HK-2 (cell line): ENCODE results near the gene SELENON.
"Not testable (repeated sequence)": the region's sequence is repeated elsewhere in the genome, so short reads cannot be mapped to it uniquely, and the experiment has no call there.

Experiments
- DNase-seq: peaks from one replicate; pipeline ENCODE4 v3.0.0-alpha.2; 2018; ENCODE audit not compliant: unreplicated experiment

SELENON gene

DNA sequence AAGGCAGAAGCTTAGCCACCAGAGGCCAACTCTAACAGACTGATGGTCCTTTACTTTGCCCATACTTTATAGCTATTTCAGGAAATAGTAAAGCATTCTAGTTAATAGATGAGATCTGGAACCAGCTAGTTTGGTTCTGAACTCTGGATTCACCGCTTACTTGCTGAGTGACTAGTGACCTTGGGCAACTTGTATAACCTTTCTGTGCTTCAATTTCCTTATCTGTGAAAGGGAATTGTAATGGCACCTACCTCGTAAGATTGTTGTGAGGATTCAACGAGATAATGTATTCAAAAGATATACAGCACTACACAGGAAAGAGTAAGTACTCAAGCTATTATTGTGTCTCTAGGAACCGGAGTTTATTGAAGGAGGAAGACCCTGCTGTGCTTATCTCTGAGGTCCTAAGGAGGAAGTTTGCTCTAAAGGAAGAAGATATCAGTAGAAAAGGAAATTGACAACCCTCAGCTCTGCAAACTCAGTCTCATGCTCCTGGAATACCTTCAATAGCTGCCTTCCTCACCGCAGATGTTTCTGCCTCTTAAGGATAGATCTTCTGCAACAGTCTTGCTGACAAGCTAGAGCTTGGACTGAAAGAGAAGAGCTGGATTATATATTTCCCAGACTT lies 31.7 kb downstream of the SELENON start:
- DNase-seq = no peak

DNA sequence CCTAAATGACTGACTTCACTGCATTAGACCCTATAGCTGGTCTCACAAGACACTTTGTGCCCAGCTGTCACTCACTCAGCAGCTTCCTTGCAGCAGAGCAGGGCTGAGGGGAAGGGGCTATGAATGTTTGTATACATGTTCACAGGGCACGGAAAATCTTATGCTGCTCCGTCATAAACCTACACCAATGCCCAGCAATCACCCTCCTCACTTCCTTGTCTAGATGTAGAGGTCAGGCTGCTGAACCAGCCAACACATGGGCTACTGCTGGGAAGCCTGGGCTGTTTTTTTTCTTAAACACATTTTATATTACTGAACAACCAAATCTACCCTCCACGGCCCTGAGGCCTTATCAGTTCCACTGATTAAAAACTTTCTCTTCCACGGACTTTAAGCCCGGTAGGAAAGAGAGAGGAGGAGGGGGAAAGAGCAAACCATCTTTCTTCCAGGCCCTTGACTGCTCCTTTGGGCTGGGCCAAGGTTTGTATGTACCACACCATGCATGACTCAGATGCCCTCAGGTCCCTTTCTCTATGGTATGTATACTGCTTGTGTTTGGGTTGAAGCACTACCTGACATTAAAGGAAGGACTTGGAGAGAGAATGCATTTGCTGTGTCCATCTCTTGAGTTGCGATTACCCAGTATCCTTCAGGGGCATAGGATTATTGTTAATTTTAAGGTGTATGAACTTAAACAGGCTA lies 32.5 kb downstream of the SELENON start:
- DNase-seq = no peak

DNA sequence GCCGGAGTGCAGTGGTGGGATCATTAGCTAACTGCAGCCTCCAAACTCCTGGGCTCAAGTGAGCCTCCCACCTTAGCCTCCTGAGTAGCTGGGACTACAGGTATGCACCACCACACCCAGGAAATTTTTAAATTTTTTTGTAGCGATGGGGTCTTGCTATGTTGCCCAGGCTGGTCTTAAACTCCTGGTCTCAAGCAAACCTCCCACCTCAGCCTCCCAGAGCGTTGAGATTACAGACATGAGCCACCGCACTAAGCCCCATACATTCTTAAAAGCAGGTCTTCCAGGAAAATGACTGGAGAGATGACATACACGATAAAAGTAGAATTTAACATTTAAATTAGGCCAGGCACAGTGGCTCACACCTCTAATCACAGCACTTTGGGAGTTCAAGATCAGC lies 33.2 kb downstream of the SELENON start:
- no peak for DNase-seq

DNA sequence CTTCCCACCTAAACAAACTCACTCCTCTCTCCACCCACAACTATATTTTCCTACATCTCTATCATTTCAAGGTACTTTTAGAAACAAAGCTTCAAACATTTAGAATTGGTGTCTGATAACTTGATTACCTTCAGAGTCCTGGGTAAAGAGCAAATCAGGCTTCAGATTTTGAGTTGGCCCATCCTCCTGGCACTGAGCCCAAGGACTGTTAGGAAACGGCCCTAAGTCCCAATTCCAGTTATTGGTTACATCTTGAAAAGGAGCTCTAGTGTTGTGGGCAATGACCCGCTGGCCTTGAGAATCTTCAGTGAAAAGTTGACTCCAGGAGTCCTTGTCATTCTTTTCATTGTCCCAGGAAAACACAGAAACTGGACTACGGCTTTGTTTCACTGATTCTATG lies 34.9 kb downstream of the SELENON start:
- DNase-seq = no peak

DNA sequence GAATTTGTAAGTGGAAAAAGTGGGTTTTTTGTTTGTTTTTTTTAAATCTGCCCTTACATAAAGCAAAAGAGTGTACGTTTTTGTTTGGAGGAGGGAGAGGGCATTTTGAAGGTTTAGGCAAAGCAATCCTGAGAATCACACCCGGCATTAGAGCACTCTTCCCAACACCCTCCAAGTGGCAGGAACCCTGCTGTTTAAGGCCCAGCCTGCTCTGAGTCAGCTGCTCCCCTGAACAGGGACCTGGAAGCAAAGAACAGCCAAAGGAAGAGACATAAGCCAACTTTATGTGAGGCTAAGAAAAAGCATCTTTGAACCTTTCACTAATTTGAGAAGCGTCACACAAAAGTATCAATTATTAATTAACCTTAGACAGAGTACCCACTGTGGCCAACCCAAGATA lies 36.7 kb downstream of the SELENON start:
- no peak for DNase-seq

DNA sequence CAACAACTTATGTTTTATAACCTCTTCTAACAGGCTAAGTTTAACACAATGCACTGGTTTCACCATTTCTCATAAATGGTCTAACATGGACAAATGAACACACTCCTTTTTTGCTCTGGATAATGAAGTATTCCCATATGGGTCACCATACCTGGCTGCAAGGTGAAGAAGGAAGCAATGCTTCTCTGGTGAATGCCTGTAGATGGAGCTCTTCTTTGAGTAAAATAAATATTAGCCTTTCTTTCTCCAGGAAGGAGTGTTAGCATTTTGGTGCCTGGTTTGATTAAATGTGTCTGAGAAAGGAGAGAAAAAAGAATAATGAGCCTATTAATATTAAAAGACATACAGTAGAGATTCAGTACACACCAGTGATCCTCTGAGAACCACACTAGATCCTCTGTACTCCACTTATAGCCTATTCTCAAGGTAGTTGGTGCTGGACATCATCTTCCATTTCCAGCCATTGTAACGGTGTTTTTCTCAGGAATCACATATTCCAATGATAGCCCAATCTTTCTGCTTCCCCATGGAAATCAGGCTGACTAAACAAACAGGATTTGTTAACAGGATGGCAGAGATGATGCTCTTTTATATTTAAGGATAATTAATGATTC lies 37.4 kb downstream of the SELENON start:
- no peak for DNase-seq

DNA sequence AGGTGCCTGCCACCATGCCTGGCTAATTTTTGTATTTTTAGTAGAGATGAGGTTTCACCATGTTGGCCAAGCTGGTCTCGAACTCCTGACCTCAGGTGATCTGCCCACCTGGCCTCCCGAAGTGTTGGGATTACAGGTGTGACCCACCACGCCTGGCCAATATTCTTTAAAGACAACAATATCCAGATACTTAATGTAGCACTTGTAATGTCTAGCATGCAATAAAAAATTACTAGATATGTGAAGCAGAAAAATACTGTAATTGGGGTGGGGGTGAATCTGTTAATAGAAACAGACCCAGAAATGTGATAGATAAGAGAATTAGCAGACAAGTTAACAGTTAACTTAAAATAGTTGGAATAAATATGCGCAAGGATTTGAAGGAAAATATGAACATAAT lies 39.8 kb downstream of the SELENON start:
- DNase-seq = not testable (repeated sequence)

DNA sequence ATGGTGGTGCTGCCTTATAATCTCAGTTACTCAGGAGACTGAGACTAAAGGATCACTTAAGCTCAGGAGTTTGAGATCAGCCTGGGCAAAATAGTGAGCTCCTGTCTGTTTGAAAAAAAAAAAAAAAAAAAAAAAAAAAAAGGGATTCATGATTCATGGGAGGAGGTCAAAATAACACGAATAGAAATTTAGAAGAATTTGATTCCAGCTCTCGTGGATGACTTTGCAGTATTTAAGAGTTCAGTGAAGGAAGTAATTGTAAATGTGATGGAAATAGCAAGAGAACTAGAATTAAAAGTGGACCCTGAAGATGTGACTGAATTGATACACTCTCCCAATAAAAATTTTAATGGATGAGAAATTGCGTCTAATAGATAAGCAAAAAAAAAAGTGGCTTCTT lies 43.5 kb downstream of the SELENON start:
- DNase-seq = no peak

DNA sequence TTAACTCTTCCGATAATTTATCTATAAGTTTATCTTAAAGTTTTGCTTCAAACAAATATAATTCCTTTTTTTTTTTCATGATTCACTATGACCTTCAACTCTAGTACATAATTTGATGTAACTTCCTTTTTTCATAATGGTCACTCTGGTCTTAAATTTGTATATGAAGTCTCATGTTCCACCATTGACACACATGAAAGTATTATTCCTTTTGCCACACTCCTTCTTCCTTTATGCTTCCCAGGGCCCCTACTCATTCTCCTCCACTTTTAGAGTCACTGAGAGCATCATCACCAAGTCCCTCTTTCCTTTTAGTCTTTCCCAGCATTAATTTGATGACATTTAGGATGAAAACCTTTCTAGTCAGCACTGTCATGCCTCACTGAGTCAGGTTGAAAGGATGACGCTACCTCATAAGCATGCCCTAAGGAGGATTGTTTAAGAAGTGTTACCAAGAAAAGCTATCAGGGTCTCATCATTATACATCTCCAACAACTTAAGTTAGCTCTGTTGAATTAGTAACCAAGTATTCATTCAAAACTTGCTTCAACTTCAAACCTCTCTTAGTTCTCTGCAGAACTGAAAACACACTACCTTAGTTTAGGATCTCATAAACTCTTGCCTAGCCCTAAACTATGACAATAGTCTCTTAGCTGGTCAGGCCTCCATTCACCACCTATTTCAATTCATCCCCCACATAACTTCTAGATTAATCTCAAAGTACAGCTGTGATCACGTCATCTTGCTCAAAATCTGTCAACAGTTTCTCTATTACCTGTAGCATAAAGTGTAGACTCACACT lies 44.7 kb downstream of the SELENON start:
- no peak for DNase-seq

DNA sequence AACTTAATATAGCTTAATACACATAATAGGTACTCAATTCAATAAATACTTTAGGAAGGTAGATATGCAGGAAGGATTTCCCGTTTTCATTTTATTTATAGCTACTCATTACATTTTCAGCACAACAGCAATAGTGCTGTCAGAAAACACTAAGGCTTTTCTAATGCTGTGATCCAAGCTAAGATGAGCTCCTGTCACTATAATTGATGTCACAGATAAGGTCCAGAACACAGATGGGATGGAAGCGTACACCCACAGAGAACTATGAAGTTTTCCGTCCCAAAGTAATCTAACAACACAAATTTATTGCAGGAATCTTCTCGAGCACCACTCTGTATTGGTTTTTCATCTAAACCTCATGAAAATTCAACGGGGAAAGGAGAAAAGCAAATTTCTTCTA lies 45.7 kb downstream of the SELENON start:
- DNase-seq = no peak

DNA sequence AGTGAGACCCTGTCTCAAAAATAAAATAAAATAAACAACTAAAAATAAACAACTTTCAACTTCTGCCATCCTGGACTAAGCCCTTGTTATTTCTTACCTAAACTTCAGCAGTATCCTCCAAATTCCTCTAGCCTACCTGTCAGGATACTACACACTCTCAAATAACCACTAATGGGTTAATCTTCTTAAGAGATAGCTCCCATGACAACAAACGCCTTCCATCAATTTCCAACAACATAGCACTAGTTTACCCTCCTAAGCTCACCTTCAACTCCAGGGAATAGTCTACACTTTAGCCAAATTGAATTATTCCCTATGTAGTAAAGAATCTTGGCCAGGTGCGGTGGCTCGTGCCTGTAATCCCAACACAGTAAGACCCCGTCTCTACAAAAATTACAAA lies 47.9 kb downstream of the SELENON start:
- no peak for DNase-seq

DNA sequence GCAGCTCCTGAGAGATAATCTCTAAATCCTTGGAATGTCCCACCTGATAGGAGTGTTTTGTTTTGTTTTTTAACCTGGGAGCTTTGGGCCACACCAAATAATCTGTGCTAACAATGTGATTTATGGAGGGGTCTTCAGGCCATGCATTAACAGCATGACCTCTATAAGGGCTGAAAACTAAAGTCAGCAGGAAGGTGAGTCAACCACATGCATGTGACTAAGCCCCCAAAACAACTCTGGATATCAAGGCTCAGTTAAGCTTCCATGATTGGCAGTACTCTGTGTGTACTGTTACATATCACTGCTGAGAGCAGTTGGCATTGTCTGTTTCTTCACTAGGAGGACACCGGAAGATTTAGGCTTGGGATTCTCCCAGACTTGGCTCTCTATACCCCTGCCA lies 48.5 kb downstream of the SELENON start:
- DNase-seq = no peak

DNA sequence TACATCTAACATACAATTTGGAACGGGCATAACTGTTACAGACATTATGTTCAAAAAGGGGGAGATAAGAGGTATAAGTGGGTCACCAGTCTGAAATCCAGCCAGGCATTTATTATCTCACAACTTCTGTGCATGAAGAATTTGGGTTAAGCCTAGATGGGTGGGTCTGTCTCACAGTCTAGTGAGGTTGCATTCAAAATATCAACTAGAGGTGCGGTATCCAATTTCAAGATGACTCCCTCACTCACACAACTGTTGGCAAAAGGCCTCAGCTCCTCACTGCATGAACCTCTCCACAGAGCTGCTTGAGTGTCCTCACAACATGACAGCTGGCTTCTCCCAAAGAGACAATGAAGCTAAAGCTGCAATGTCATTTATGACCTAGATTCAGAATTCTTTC lies 54.6 kb downstream of the SELENON start:
- no peak for DNase-seq

DNA sequence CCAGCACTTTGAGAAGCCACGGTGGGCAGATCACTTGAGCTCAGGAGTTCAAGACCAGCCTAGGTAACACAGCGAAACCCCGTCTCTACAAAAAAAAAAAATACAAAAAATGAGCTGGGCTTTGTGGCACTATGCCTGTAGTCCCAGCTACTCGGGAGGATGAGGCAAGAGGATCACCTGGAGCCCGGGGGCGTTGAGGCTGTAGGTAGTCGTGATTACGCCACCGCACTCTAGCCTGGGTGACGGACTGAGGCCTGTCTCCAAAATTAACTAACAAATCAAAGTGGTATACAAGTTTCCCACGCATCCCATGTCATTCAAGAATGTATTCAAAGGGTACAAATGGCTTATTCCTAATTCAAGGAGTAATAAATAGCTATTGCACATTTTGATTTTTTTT lies 56.9 kb downstream of the SELENON start:
- DNase-seq = no peak

DNA sequence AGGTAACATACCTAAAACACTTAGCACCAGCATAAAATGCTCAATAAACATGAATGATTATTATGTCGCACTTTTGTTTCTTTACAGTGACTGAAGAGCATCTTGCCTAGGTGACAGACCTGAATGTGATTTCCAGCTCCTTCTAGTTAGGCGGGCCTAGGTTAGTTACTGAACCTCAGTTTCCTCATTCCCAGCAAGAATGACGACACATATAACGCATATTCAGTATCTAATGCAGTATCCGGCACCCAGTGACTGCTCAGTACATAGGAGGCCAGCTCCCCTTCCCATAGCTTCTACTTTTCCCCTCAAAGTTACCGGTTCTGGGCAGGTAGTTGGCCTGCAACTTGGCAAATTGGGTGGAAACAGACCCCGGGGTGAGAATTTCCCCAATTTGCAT lies 58.5 kb downstream of the SELENON start:
- DNase-seq = no peak

DNA sequence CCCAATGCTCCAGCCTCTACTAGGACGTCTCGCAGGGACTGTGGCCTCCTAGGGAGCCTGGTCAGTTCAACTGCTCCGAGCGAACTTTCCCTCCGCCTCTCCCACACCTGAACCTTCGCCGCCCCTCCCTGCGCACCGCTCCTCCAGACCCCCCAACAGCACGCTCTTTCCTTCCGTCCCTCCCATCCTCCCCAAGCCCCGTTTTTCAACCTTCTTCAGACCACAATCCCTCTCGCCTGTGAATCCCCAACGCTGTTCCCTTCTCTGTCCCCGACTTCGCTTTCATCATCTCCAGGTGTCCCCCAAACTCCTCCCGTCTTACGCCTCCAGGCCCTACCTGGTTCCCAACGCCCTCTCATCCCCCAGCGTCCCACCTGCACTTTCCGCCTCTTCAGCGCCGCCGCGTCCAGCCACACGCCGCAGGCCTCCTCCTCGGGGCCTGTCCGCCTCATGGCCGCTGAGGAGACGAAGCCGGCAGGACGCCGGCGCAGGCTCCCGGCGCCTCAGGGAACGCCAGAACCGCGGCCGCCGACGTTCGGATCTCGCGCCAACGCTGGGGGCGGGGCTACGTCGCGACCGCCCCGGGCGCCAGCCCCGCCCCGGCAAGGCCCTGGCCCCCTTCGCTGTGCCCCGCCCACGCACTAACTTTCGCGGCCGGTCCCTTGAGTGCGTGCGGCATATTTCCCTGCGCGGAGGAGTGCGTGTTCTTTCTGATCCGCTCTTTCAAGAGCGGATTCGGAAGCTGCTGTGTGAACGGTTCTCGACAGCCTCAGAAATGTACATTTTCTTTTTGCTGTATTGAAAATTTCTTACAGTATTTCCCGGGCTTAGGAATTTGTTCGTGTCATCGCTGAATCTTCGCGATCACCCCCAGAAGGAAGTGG lies 59.2 kb downstream of the SELENON start, which contains the start of gene AUNIP:
Gene AUNIP (minus strand): TSS at position 552 of the 884 bp plus-strand sequence. CDS start 100 bp downstream, at position 452.
- DNase-seq = peak; percentile 87

DNA sequence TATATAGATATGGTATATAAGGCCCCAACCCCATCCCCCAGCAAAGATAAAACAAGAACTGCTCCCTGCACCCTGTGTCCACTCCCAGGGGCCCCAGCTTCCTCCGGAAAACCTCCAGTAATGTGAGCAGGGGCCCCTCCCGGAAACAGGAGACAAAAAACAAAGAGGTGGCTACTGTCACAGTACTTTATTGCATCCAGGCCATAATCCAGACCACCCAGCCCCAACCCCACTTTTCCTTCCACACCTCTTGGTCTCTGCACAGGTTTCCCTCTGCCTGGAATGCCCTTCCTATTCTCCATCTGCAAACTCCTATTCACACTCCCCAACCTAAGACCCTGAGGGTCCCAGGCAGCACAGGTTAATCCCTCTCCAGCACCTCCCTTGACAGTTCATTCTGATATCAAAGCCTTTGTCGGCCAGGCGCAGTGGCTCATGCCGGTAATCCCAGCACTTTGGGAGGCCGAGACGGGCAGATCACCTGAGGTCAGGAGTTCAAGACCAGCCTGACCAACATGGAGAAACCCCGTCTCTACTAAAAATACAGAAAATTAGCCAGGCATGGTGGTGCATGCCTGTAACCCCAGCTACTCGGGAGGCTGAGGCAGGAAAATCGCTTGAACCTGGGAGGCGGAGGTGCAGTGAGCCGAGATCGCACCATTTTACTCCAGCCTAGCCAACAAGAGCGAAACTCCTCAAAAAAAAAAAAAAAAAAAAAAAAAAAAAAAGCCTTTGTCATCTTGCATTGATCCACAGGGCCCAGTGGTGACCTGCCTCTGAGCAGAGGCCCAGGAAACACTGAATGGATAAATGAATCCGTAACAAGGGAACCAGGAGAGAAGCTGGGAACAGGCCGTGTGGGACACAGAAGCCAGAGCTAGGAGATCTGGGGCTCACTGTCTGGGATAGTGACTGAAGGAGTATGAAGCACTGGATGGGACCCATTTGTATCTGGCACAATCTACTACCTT lies 61.6 kb downstream of the SELENON start:
- DNase-seq = no peak

DNA sequence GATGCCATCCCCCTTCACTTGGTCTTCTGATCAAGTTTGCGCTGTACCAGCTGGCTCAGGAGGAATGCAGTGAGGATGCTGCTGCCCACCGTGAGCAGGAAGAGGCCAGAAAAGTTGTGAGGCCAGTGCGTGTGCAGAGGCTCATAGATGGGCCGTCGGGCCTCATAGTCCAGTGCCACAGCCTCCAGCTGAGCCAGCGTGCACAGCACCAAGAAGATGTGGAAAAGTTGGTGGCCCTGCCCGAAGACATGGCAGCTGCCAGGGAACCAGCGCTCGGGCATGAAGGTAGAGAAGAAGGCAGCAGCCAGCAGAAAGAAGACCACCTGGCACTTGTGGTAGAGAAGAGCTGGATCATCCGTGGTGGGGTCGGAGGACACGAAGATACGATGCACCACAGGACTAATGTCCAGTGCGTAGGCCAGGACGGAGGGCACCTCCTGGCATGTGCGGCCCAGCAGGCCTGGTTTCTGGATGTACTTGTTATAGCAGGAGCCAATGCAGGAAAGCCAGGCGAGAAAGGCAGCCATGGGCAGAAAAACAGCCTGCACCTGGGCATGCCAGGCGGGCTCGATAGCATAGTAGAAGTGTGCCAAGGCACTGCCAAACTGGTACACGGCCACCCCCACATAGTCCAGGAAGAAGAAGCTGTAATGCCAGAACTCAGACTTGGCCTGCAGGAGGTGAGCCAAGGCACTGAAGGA lies 62.9 kb downstream of the SELENON start:
- DNase-seq = no peak

DNA sequence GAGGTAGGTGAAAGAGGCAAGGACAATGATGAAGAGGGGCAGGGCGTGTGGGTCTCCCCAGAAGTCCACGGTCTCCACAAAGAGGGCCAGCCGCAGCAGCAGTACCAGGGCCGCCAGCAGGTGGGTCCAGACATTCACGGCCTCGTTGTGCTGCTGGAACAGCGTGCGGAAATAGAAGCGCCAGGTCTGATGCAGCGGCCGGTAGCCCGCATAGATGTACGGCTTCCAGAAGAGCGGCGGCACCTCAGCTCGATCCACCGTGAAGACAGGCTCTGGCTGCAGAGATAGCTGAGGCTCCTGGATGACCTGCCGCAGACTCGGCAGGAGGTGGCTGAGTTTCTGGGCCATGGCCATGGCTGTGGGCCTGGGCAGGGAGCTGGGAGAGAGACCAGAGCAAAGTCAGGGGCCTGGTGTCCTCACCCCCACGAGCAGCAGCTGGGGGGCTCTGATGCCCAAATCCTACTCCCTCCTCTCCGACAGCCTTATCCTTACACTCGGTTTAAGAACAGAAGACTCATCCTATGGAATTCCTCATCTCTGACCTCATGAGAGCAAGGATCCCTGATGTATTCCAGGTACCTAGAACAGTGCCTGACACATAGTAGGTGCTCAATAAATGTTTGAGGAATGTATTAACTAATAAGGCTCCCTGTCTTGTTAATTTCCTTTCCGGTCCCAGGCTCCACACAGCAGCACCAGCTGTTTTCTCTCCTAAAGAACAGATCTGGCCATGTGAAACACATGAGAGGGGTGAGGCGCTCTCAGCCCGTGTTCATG lies 63.7 kb downstream of the SELENON start:
- no peak for DNase-seq
